ENCODE results near the gene SDK1.

DNA sequence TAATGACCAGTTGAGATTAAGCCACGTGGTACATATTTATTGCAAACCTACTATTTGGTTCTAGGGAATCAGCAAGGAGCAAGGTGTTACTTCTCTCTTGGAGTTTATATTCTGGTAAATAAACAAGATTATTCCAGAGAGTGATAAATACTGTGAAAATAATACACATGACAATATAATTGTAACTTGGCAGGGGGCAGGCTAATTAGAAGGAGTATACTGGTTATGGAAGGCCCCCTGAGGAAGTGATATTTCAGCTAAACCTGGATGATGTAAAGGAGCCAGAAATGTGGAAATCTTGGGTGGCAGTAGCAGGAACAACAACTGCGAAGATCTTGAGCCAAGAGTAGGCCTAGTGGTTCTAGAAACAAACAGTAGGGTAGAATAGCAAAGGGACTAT lies 111.8 kb downstream of the SDK1 start:
- no peak for TF ChIP-seq CTCF (IDR thresholded peaks at IDR 0.05)
- TF ChIP-seq EP300 (IDR thresholded peaks at IDR 0.05) = no peak
- no peak for TF ChIP-seq POLR2A (IDR thresholded peaks at IDR 0.05)
